Endothelial cell of umbilical vein (primary cell): ENCODE measurements around the gene CAND2. TPM values are rescaled to one million over a fixed set of nuclear protein-coding genes. Genes with fewer than 3 reads are reported as not detected.

Experiments
- BruUV-seq: library from RNA; stranded (reverse); fragments of 400-500 nt; replicated peaks from 2 replicates; lab custom pipeline; 2021; lab: Mats Ljungman, UMichigan
- CTCF ChIA-PET: fragments of 300-600, 350-600 bp; sonication (Branson Sonifier 250); formaldehyde crosslinking; loops from one replicate; lab custom pipeline; 2021; ENCODE audit warnings: antibody characterized with exemption, inconsistent platforms; lab: Charles Lee
- POLR2A ChIA-PET: fragments of 300-600, 350-600 bp; sonication (Branson Sonifier 250); formaldehyde crosslinking; loops from one replicate; lab custom pipeline; 2021; ENCODE audit warnings: antibody characterized with exemption, inconsistent platforms; lab: Charles Lee
- DNase-seq: peaks from one replicate; pipeline ENCODE4 v3.0.0-alpha.2; 2011; ENCODE audit warnings: low read depth, low spot score
- FAIRE-seq: peaks from 2 replicates; lab custom pipeline; 2011; peaks lifted over from hg19 to GRCh38; lab: Jason Lieb, UNC
- H2AFZ ChIP-seq: 2 replicates; pipeline ENCODE4 v1.6.0; 2012; ENCODE audit warnings: low read depth, low read length, control low read depth, inconsistent platforms
- H3K27ac ChIP-seq: 2 replicates; pipeline ENCODE4 v1.5.1; 2011; ENCODE audit warnings: low read depth, mild to moderate bottlenecking, control low read depth, low read length, moderate library complexity; ENCODE audit not compliant: insufficient read depth
- H3K27me3 ChIP-seq, 2 experiments: 2 replicates each; pipeline versions ENCODE4 v1.6.0 to v1.6.1; 2011; ENCODE audit warnings: low read length in 2 of 2, mixed read lengths in 1 of 2; ENCODE audit not compliant: control insufficient read depth in 2 of 2, insufficient read depth in 2 of 2
- H3K36me3 ChIP-seq, 2 experiments: 2 replicates in 1 of 2; 3 replicates in 1 of 2; pipeline ENCODE4 v1.5.1; 2011; ENCODE audit warnings: low read length in 2 of 2, mild to moderate bottlenecking in 1 of 2, moderate library complexity in 1 of 2; ENCODE audit not compliant: control insufficient read depth in 2 of 2, insufficient read depth in 2 of 2; ENCODE audit errors: extremely low read depth in 1 of 2
- H3K4me1 ChIP-seq: 3 replicates; pipeline ENCODE4 v1.5.1; 2011; ENCODE audit warnings: mild to moderate bottlenecking, low read length; ENCODE audit not compliant: control insufficient read depth, insufficient read depth; ENCODE audit errors: extremely low read depth
- H3K4me2 ChIP-seq: 2 replicates; pipeline ENCODE4 v1.6.1; 2011; ENCODE audit warnings: low read length, control low read depth, mixed read lengths; ENCODE audit not compliant: insufficient read depth
- H3K4me3 ChIP-seq, 3 experiments: fragments of 200-600 bp in 1 of 3; sonication (generic), shearing (Covaris generic) in 1 of 3; replicated peaks in 1 of 3; 2 replicates each; pipeline ENCODE4 v1.5.1; 2011 to 2016; ENCODE audit warnings: control low read depth in 3 of 3, low read length in 3 of 3, mild to moderate bottlenecking in 2 of 3, inconsistent platforms in 1 of 3, low read depth in 1 of 3, moderate library complexity in 1 of 3; ENCODE audit not compliant: insufficient read depth in 1 of 3
- H3K79me2 ChIP-seq: 2 replicates; pipeline ENCODE4 v1.6.0; 2012; ENCODE audit warnings: low read length, inconsistent platforms; ENCODE audit not compliant: control insufficient read depth, insufficient read depth
- H3K9ac ChIP-seq: replicated peaks from 2 replicates; pipeline ENCODE3; 2011; ENCODE audit warnings: low read length, control low read depth; ENCODE audit not compliant: insufficient read depth; ENCODE audit errors: extremely low read depth
- H3K9me1 ChIP-seq: replicated peaks from 3 replicates; pipeline ENCODE4 v1.6.0; 2011; ENCODE audit warnings: mild to moderate bottlenecking, low read length; ENCODE audit not compliant: control insufficient read depth, insufficient read depth; ENCODE audit errors: extremely low read depth
- H3K9me3 ChIP-seq: replicated peaks from 2 replicates; pipeline ENCODE4 v1.5.1; 2012; ENCODE audit warnings: low read length, inconsistent platforms; ENCODE audit not compliant: control insufficient read depth, insufficient read depth
- H4K20me1 ChIP-seq: replicated peaks from 2 replicates; pipeline ENCODE3; 2011; ENCODE audit warnings: mild to moderate bottlenecking, low read length; ENCODE audit not compliant: control insufficient read depth, insufficient read depth; ENCODE audit errors: extremely low read depth
- CTCF ChIP-seq, 2 donors: IDR thresholded peaks; 1 replicate in 1 of 2; 2 replicates in 1 of 2; pipeline ENCODE4 v1.5.1; 2011; ENCODE audit warnings: low read length in 2 of 2, mild to moderate bottlenecking in 2 of 2, moderate library complexity in 2 of 2, control low read depth in 1 of 2, inconsistent platforms in 1 of 2, low read depth in 1 of 2; ENCODE audit not compliant: insufficient read depth in 1 of 2; ENCODE audit errors: extremely low read depth in 1 of 2
- EZH2 ChIP-seq: IDR thresholded peaks from 2 replicates; pipeline ENCODE4 v1.6.1; 2012; ENCODE audit warnings: borderline replicate concordance, low read depth, mild to moderate bottlenecking, moderate library complexity, low read length, inconsistent platforms; ENCODE audit not compliant: severe bottlenecking
- FOS ChIP-seq: IDR thresholded peaks from 2 replicates; pipeline ENCODE4 v1.6.1; 2011; ENCODE audit warnings: mild to moderate bottlenecking, low read length, moderate library complexity, borderline replicate concordance; ENCODE audit not compliant: insufficient read depth
- GATA2 ChIP-seq: IDR thresholded peaks from 2 replicates; pipeline ENCODE4 v1.7.0; 2011; ENCODE audit warnings: low read depth, mild to moderate bottlenecking, moderate library complexity, mixed read lengths, low read length; ENCODE audit not compliant: insufficient read length, insufficient read depth
- JUN ChIP-seq: IDR thresholded peaks from 2 replicates; pipeline ENCODE4 v1.6.1; 2011; ENCODE audit warnings: borderline replicate concordance, low read depth; ENCODE audit not compliant: insufficient read length, insufficient read depth
- MAX ChIP-seq: IDR thresholded peaks from 2 replicates; pipeline ENCODE4 v1.6.1; 2011; ENCODE audit not compliant: insufficient read depth, insufficient read length
- MYC ChIP-seq: IDR thresholded peaks from one replicate; pipeline ENCODE4 v1.6.1; 2011; ENCODE audit warnings: mild to moderate bottlenecking, low read depth, low read length
- POLR2A ChIP-seq: IDR thresholded peaks from 2 replicates; pipeline ENCODE4 v1.6.1; 2012; ENCODE audit warnings: low read depth, mild to moderate bottlenecking, control low read depth, low read length
- POLR2AphosphoS5 ChIP-seq: IDR thresholded peaks from 2 replicates; pipeline ENCODE4 v1.6.1; 2012; ENCODE audit warnings: low read depth, mild to moderate bottlenecking, control low read depth, low read length, moderate library complexity; ENCODE audit not compliant: insufficient read depth
- dilution Hi-C: fragments of 300-500 bp; cut with MboI; formaldehyde crosslinking; loops from one replicate; pipeline ENCODE4 v1.15.0; 2019; ENCODE audit warnings: low sequenced_read_pairs; ENCODE audit not compliant: extremely low pct_ligation_motif_present
- intact Hi-C: fragments of 100-400 bp; cut with micrococcal nuclease; formaldehyde crosslinking; loops from one replicate; pipeline ENCODE4 v1.10.0; 2022
- polyA plus RNA-seq, 4 experiments: library from polyadenylated mRNA; depleted of rRNA in 3 of 4; stranded (reverse) in 3 of 4; unstranded in 1 of 4; fragments of >200 nt; gene quantifications; 2 replicates each; pipeline versions ENCODE4 v1.2.1 to v1.2.3, GENCODE V29; 2011 to 2012; ENCODE audit warnings: missing spikeins in 1 of 4
- total RNA-seq: library from RNA; stranded (reverse); gene quantifications from 2 replicates; pipeline ENCODE4 v1.2.3, GENCODE V29; 2021

Gene CAND2
- total and polyA plus RNA-seq, 2 donors (not counting 3 experiments of a cell fraction or from before 2014, with no cell fraction given), result 7.1 to 11.0 TPM

- Histone ChIP-seq H3K27me3 (no peaks in the 10 kb centered on the region), H3K36me3 (no peaks in the 10 kb centered on the region), H2AFZ (no peak overlapping the region), H3K9me3 (no peaks in the 10 kb centered on the region), H3K27ac (no peak overlapping the region), H3K4me1 (no peaks in the 10 kb centered on the region), H3K79me2 (no peaks in the 10 kb centered on the region), H3K4me2 (no peak overlapping the region), H3K4me3 (no peak overlapping the region), H3K9ac (no peak overlapping the region), H3K9me1 (no peaks in the 10 kb centered on the region), H4K20me1 (no peaks in the 10 kb centered on the region)
- ChIA-PET POLR2A (no interaction called here), CTCF (interaction anchor here (6.6 to 8.0 kb wide), 2 partner anchors 24 to 119 kb away, joined by 80 to 101 read pairs; no protein-coding TSS in a partner anchor)
- dilution Hi-C loops (no loop called here), intact Hi-C loops (no loop called here)
- BruUV-seq, result no TSS peak
- no peak for FAIRE-seq
- TF ChIP-seq CTCF (IDR thresholded peaks at IDR 0.05; ENCODE audit: extremely low read depth in 1 of 2, insufficient read depth in 1 of 2, low read depth in 1 of 2, low read length in 2 of 2), result no peak
- no peak for TF ChIP-seq POLR2A
- TF ChIP-seq JUN, result no peak
- no peak for TF ChIP-seq MYC
- no peak for TF ChIP-seq POLR2AphosphoS5
- no peak for TF ChIP-seq GATA2
- TF ChIP-seq EZH2, result no peak
- no peak for TF ChIP-seq FOS
- no peak for TF ChIP-seq MAX
- no peak for DNase-seq
Measured at GRCh38 chr3:12865271-12865670, 68.8 kb downstream of the CAND2 start.
